GM19395 (cell line): Measurements from ENCODE around the gene LRRC71.
A peak's percentile ranks its signal among the peaks of the same experiment; 100 is the strongest.

Experiments
- ATAC-seq: cut with Tn5 transposase; IDR thresholded peaks from one replicate; pipeline ENCODE4 v1.9.1; 2021; ENCODE audit warnings: mild to moderate bottlenecking, moderate library complexity; ENCODE audit not compliant: unreplicated experiment

LRRC71 gene

DNA sequence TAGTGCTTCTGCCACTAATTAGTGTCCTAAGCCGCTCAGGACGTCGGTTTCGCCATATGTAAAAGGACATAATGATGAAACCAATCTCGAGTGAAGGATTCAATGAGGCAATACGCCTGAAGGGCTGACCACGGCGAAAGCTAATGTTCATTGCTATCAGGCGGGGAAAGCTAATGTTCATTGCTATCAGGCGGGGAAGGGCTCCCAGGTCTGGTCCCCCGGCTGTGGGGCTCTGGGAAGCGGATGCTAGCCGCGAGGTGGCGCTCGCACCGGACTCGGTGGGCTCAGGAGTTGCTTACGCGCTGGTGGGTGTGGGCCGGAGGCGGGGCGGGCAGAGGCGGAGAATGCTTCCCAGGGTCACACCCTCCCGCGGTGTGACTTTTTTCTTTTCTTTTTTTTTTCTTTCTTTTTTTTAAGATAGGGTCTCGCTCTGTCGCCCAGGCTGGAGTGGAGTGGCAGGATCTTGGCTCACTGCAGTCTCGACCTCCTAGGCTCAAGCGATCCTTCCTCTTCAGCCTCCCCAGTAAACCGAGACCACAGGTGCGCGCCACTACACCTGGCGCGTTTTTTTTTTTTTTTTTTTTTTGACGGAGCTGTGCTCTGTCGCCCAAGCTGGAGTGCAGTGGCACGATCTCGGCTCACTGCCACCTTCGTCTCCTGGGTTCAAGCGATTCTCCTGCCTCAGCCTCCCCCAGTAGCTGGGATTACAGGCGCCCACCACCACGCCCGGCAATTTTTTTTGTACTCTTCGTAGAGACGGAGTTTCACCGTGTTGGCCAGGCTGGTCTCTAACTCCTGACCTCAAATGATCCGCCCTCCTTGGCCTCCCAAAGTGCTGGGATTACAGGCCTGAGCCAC, 28.0 kb upstream of the LRRC71 start:
- peak; percentile 87 for ATAC-seq

DNA sequence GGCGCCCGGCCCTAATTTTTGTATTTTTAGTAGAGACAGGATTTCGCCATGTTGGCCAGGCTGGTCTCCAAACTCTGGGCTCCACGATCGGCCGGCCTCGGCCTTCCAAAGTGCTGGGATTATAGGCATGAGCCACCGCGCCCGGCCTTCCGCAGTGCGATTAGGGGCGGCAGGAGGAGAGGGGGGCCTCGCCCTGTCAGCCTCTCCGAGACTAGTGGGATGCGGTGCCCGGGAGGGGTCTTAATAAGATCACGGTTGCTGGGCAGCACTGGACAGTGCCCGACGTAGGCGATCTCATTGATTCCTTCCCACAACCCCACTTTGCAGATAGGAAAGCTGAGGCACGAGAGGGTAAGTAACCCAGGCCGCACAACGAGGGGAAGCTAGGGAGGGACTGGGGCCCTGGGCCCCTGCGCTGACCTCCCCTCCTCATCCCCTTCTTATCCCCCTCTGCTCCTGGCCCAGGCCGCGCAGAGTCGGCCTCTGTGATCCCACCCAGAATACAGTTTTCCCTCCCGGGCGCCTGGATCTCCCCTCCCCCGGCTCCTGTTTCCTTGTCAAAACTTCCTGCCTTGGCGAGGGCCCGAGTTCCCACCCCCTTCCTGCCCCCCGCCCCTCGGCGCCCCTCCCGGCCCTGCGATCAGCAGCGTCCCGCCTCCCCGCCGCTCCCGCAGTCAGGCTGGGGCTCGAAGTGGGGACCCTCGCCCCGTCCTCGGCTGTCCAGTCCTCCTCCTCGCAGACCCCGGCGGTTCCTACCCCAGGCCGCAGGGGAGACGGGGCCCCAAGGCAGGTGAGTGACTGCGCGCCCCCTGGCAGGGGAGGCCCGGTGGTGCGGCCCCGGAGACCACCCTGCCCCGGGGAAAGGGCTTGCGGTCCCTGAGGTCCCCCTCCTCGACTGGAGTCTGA, 27.1 kb upstream of the LRRC71 start, which contains the start of gene PEAR1:
Gene PEAR1 (plus strand): TSS at position 671 of the 906 bp plus-strand sequence. CDS start 10,209 bp downstream, outside the sequence.
- no peak for ATAC-seq

DNA sequence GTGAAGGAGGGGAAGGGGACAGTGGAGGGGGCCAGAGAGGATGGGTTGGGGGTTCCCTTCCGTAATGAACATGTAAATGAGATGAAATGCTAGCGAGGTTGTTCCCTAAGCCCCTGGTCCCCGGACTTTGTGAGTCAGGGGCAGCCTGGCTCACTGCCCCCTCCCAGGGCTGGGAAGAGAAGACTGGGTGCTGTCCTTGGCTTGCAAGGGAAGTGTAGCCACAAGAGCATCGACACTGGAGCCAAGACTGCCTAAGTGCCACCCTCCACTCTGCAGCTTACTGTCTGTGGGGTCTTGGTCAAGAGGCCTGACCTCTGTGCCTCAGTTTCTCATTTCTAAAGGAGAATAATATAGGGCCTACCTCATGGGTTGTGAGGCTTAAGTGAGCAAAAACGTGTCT, 26.4 kb upstream of the LRRC71 start:
- no peak for ATAC-seq

DNA sequence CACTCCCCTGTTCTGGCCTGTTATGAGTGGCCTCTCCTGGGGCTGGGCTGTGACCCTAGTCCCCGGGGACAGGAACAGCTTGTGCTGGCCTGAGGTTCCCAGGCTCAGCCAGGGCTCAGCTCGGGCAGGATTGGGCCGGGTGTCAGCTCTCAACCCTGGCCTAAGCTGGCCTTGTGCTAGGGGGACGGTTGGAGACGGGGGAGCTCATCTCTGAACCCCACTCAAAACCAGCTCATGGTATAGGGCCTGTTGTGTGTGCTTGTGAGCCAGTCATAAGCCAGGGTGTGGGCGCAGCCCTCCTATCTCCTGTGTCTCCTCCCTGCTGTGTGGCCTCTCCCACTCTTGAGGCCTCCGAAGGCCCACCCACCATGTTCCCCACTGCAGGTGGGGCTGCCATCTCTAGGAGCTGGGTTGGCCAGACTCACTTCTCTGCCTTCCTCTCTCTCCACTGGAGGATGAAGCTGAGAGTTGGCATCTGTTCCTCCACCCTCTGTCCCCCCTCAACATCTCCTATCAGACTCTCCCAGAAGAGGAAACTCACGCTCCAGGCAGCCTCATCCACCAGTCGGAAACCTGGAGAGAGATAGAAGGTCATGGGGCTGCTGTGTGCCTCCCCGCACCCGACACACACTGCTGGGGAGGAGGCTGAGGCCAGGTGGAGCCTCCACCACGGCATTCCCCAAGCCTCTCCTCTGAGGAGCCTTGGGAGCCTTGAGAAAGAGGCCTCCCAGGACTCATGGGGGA, 25.5 kb upstream of the LRRC71 start:
- no peak for ATAC-seq

DNA sequence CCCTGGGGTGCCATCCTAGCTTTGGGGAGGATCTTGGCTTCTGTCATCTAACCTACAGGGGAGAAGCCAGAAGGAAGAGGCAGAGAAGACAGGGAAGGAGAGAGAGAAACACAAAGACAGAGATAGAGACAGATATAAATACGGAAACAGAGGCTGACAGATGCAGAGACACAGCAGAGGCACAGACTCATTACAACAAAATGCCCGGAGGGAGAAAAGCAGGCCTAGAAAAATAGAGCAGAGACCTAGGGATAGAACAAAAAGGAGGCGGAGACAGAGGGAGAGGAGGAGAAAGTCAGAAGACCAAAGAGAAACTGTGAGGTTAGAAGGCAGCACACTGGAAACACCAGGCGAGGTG, 25.0 kb upstream of the LRRC71 start:
- ATAC-seq: no peak

DNA sequence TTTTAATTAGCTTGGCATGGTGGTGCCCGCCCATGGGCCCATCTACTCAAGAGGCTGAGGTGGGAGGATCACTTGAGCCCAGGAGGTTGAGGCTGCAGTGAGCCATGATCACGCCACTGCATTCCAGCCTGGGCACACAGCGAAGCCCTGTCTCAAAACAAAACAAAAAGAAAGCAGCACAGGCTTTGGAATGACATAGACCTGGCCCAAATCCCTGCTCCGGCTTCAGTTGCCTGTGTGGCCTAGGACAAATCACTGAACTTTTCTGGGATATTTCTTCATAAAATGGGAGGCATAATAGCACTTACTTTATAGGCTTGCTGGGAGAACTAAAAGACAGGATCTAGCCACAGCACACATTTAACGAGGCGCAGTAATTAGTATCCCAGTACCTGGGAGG, 24.5 kb upstream of the LRRC71 start:
- ATAC-seq: no peak

DNA sequence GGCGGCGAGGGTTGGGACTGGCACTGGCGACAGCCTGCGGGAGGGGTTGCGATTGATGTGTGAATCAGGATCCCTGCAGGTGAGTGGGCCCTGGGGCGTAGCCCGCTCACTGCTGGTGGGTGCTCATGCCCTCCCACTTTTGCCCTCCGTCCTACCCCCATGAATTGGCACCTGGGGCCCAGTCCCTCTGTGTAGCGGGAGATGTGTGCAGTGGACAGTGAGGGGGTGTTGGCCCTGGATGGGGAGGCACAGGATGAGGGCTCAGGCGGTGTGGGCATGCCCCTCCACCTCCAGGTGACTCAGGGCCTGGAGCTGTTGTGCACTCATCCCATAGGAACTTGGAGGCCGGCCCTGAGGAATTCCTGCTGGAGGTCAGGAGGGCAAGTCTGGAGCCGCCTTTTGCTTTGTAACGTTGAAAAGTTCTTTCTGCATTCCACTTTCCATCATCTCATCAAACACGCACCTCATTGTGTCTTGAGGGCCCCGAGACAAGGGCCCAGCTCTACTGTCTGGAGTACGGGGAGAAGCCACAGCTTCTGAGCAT, 23.9 kb upstream of the LRRC71 start:
- ATAC-seq: no peak

DNA sequence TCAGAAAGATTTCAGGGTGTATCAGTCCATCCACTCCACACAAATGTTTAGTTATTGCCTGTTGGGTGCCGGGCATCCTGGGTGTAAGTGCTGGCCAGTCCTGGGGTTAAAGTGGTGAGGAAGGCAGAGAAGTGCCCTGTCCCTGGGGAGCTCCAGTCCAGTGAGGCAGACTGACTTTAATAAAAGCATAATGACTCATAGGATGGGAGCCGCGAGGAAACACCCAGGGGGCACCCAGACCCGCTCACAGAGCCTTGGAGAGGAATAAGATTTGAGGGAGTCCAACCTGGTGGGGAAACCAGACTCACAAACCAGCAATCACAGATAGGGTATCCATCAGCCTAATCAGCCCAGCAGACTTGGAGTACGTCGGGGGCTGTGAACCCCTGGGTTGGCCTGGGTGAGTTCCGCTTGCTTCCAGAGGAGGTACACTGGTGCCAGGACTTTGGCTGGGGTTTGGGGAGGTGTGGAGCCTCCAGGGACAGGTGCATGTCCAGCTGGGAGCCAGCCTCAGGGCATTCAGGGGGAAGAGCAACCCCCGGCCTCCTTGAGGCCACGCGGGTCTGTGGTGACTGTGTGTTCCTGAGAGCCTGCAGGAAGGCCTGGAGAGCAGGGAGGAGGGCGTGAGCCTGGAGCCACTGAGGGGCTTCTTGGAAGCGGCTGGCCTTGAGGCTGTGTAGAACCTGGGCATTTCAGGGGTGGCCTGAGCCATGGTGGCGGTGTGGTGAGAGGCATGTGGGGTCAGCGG, 23.2 kb upstream of the LRRC71 start:
- no peak for ATAC-seq

DNA sequence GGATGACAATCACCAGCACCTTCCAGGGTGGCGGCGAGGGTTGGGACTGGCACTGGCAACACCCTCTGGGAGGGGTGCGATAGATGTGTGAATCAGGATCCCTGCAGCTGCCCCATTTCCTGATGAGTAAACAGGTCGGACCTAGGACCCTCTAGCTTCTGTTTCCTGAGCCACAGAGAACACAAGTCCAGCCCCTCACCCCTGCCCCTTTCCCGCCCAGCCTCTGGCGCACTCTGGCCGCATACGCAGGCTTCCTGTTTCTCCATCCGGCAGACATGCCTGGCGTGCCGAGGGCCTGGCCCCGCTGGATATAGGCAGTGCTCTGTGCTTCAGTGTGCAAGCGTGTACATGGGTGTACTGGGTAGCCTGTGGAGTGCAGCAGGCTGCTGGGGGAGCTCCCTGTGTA, 22.3 kb upstream of the LRRC71 start:
- no peak for ATAC-seq

DNA sequence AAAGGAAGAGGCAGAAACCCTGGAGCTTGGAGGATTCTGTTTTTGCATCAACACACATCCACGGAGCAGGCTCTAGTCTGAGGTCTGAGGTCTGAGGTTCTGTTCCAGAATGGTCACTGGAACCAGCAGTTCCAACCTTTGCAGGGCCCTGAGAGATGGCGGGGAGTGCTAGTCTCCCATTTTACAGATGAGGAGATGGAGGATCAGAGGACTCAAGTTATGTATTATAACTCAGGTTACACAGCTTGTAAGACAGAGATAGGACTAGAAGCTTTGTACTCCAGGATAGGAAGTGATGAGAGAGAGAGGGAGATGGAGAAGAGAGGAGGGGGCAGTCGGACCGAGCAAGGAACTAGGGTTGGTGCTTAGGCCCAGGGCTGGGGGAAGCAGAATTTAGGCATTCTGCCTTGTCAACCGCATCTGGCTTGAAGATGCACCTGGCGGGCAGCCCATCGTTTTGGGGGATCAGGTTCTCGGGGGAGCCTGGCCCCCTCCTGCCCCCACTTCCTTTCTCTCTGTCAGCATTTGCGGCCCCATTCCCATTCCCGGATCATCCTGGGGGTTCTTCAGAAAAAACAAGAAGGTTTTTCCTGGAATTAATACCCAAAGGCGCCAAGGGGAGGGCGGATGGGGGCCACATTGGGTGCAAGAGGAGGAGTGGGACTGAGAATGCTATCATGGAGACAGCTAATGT, 21.3 kb upstream of the LRRC71 start:
- no peak for ATAC-seq

DNA sequence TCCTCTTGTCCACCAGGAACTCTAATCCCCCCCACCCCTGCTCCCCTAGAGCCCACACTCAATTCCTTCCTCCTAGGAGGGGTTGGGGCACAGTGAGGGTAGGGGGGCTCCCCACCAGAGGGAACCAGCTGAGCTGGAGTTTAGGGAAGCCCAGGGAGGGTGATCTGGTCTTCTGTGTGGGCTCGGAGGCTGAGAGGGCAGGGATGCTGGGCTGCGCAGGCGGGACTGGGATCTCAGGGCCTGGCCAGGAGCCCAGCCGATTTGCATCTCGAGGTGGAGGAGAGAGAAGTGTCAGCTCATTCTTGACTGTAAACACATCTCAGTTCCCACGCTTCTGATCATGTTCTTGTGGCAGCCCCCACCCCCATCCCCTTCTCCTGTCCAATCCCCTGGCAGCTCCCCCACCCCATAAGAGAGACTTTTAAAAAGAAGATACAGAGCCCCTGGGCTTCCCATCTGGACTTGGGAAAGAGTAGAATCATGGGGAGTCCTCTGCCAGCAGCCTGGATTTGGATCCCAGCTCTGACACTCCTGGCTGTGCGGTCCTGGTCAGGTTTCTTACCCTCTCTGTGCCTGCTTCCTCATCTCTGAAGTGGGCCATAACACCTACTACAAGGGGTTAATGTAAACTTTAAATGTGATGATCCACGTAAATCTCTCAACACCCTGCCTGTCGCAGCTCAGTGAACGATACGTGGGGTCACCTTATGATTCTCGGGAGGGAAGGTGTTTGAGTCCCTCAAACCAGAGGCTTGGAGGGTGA, 20.3 kb upstream of the LRRC71 start:
- ATAC-seq: no peak

DNA sequence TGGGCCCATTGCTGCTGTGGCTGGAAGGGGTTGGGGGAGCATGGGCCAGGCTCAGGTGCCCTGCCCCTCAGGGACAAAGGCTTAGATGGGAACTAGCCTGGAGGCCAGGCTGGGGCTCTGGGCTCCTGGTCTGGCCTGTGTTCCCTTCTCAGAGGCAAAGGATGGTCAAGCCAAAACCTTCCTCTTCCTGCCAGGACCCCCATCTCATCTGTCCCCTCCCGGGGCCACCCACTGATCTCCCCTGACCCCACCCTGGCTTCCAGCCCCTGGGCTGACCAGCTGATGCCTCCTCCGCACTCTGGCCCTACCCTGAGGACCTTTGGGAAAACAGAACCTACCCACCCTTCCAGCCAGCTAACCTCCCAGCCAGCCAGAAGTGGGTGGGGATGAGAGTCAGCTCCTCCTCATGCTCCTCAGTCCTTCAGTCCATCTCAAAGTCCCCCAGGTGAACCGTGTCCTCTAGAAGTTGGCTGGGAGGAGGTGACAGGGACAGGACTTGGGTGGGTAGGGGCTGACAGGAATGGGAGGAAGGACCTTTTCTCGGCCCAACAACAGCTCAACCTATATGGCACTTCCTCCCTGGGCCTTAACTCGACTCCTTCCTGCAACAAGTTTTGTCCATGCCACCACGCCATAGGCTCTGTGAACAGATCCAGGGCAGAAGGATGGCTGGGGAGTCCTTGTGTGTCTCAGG, 19.4 kb upstream of the LRRC71 start:
- no peak for ATAC-seq

DNA sequence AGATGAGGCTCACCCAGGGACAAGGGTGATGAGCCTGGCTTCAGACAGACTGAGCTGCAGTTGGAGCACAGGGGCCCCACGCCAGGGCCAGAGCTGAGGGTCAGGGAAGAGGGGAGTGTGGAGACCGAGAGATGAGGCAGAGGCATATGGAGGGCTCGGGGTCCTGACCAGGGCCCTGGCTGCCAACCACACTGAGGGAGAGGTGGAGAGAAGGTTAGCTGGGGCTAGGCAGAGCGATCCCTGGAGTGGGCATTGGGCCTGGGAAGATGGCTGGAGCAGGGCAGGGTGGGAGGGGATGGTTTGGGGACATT, 18.9 kb upstream of the LRRC71 start:
- ATAC-seq: no peak

DNA sequence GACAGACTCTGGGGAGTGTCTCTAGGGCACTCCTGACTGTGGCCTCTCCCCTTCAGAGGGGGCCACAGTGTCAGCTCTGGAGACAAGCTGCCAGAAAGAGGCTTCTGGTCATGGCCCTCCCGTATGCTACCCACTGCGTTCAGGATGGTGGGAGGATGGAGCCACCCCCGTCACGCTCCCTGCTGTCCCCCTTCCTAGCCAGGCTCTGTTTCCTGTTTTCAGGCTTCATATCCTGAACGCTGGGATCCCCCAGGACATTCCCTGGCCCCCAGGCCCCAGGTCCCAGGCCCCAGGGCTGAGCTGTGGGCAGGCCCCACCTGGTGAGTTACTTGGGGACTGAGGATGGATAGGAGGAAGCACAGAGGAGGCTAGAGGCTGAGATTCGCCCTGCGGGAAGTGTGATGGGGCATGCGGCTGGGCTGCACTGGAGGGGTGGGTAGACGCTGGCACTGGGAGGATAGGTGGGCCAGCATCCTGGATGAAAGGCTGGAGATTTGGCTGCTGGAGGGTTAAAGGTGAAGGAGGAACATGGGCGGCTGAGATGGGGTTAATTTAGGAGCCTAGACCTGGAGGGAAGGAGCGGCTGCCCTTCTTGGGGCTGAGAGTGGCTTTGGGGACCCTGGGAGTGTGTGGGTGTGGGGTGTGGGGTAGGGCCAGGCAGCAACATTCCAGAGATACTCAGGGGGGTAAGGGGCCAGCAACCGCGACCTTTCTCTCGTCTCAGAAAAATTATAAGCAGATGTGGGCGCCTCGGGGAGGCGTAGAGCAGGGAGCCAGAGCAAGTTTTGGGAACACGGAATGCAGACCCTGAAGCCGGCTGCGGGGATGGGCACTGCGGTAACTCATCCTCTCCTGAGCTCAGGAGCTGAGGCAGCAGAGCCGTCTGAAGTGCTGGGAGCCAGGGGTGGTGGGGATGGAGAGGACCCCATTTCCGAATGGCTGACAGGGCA, 18.2 kb upstream of the LRRC71 start:
- no peak for ATAC-seq

DNA sequence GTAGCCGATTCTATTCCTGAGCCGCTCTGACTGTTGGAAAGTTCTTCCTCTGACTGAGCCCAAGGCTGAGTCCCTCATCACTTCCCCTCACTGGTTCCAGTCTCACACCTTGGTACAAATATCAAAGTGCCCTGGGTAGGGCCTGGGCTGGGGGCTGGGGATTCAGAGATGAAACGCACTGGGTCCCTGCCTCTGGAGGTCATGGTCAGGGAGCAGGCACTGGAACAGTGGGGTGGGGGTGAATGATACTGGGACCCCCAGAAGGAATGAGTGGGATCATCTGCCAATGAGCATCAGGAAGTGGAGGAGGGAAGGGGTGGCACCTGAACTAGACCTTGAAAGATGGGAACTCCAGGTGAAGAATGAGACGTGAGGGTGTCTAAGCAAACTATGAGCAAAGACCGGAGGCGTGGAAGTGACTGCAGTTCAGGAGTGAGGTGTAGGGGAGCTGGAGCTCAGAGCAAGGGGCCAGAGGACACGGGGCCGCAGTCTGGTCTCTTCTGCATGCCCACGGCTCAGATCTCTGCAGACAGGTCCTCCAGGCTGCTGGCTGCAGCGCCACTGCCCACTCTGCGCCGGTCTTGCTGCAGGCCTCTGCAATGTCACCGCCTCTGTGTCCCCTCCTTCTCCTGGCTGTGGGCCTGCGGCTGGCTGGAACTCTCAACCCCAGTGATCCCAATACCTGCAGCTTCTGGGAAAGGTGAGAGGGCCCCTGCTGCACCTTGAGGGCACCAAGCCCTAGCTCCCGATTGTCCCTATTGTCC, 16.9 kb upstream of the LRRC71 start:
- ATAC-seq: no peak

DNA sequence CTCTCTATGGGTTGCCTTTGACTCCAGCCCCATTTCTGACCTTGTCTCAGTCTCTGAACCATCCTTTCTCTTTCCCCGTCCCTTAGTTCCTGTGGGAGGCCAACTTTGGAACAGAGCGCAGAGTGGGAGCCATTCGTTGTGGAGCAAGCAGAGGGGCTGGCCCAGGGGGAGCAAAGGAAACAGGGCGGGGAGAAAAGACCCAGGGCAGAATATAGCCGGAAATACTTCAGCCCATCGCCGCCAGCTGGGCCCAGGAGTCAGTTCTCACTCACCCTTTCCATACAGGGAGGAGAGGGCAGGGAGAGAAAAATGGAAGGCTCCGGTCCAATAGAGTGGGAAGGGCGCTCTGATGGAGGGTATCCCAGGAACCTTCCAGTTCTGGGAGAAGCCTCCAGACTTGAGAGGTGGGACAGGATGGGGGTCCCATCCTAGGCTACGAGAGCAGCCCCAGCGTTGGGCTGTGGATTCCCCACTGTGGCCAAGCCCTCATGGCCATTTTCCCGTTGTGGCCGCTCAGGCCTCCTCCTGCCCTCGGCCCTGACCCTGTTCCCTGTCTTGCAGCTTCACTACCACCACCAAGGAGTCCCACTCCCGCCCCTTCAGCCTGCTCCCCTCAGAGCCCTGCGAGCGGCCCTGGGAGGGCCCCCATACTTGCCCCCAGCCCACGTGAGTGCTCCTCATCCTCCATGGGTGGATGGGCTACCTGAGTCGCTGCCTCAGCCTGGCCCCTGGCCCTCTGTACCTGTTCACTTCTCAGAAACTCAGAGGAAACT, 16.1 kb upstream of the LRRC71 start:
- ATAC-seq: no peak
